ENCODE measurements around the gene GLIPR2. TPM values are rescaled to one million over a fixed set of nuclear protein-coding genes. Genes with fewer than 3 reads are reported as not detected.

GLIPR2 gene
- total RNA-seq, 1 donor, result 38.4 TPM

- no peaks in the 10 kb centered on the region for H3K9me3 ChIP-seq (ENCODE audit: low read depth, low read length)
- no peaks in the 10 kb centered on the region for H4K20me1 ChIP-seq (ENCODE audit: insufficient read depth, low read length)
- H3K4me3 ChIP-seq (ENCODE audit: insufficient read depth, low read length), result no peak overlapping the region
- no peaks in the 10 kb centered on the region for H3K79me2 ChIP-seq (ENCODE audit: insufficient read depth, low read length)
- no peaks in the 10 kb centered on the region for H3K27me3 ChIP-seq (ENCODE audit: insufficient read depth, low read length)
- no peak for TF ChIP-seq CTCF (IDR thresholded peaks at IDR 0.05; ENCODE audit: extremely low read depth, low read depth, low read length)
- peaks cover 6% of the 10 kb centered on the region for H3K36me3 ChIP-seq (ENCODE audit: insufficient read depth, low read length)
- no peak overlapping the region for H3K4me2 ChIP-seq (ENCODE audit: insufficient read depth, low read length)
- peaks cover 66% of the 10 kb centered on the region for H3K4me1 ChIP-seq (ENCODE audit: insufficient read depth, low read length)
- H3K27ac ChIP-seq (ENCODE audit: low read depth, low read length), result peak overlapping the region; percentile 71
- no peak overlapping the region for H2AFZ ChIP-seq (ENCODE audit: low read length)
- DNase-seq (ENCODE audit: insufficient read length, low spot score, missing footprints), result peak; percentile 25
Observed at GRCh38 chr9:36161187-36161586, 24.7 kb downstream of the GLIPR2 start.

GRCh38 chr9:36162211-36162738 lies 25.7 kb downstream of the GLIPR2 start:
- no peak for TF ChIP-seq CTCF (IDR thresholded peaks at IDR 0.05; ENCODE audit: extremely low read depth, low read depth, low read length)
- no peaks in the 10 kb centered on the region for H3K36me3 ChIP-seq (ENCODE audit: insufficient read depth, low read length)
- H3K4me3 ChIP-seq (ENCODE audit: insufficient read depth, low read length), result no peak overlapping the region
- no peaks in the 10 kb centered on the region for H3K27me3 ChIP-seq (ENCODE audit: insufficient read depth, low read length)
- no peak for DNase-seq (ENCODE audit: insufficient read length, low spot score, missing footprints)
- no peak overlapping the region for H2AFZ ChIP-seq (ENCODE audit: low read length)
- no peak overlapping the region for H3K4me2 ChIP-seq (ENCODE audit: insufficient read depth, low read length)
- H3K4me1 ChIP-seq (ENCODE audit: insufficient read depth, low read length), result peaks cover 66% of the 10 kb centered on the region
- H3K79me2 ChIP-seq (ENCODE audit: insufficient read depth, low read length), result no peaks in the 10 kb centered on the region
- no peaks in the 10 kb centered on the region for H3K9me3 ChIP-seq (ENCODE audit: low read depth, low read length)
- H3K27ac ChIP-seq (ENCODE audit: low read depth, low read length), result peak overlapping the region; percentile 78
- H4K20me1 ChIP-seq (ENCODE audit: insufficient read depth, low read length), result no peaks in the 10 kb centered on the region

GRCh38 chr9:36163049-36163785 lies 26.7 kb downstream of the GLIPR2 start:
- no peak for TF ChIP-seq CTCF (IDR thresholded peaks at IDR 0.05; ENCODE audit: extremely low read depth, low read depth, low read length)
- DNase-seq (ENCODE audit: insufficient read length, low spot score, missing footprints), result peak; percentile 82
- Histone ChIP-seq H3K79me2 (ENCODE audit: insufficient read depth, low read length) (no peaks in the 10 kb centered on the region), H3K4me3 (ENCODE audit: insufficient read depth, low read length) (peak overlapping the region; percentile 13), H3K36me3 (ENCODE audit: insufficient read depth, low read length) (no peaks in the 10 kb centered on the region), H4K20me1 (ENCODE audit: insufficient read depth, low read length) (no peaks in the 10 kb centered on the region), H2AFZ (ENCODE audit: low read length) (peak overlapping the region; percentile 35), H3K4me2 (ENCODE audit: insufficient read depth, low read length) (peak overlapping the region; percentile 35), H3K4me1 (ENCODE audit: insufficient read depth, low read length) (peaks cover 66% of the 10 kb centered on the region), H3K9me3 (ENCODE audit: low read depth, low read length) (no peaks in the 10 kb centered on the region), H3K27ac (ENCODE audit: low read depth, low read length) (peak overlapping the region; percentile 78), H3K27me3 (ENCODE audit: insufficient read depth, low read length) (no peaks in the 10 kb centered on the region)

GRCh38 chr9:36163786-36164170 lies 27.2 kb downstream of the GLIPR2 start:
- H3K36me3 ChIP-seq (ENCODE audit: insufficient read depth, low read length), result no peaks in the 10 kb centered on the region
- peak overlapping the region; percentile 13 for H3K4me3 ChIP-seq (ENCODE audit: insufficient read depth, low read length)
- H3K4me1 ChIP-seq (ENCODE audit: insufficient read depth, low read length), result peaks cover 66% of the 10 kb centered on the region
- H3K79me2 ChIP-seq (ENCODE audit: insufficient read depth, low read length), result no peaks in the 10 kb centered on the region
- H2AFZ ChIP-seq (ENCODE audit: low read length), result no peak overlapping the region
- no peaks in the 10 kb centered on the region for H3K9me3 ChIP-seq (ENCODE audit: low read depth, low read length)
- no peaks in the 10 kb centered on the region for H3K27me3 ChIP-seq (ENCODE audit: insufficient read depth, low read length)
- peak; percentile 95 for DNase-seq (ENCODE audit: insufficient read length, low spot score, missing footprints)
- peak overlapping the region; percentile 35 for H3K4me2 ChIP-seq (ENCODE audit: insufficient read depth, low read length)
- no peaks in the 10 kb centered on the region for H4K20me1 ChIP-seq (ENCODE audit: insufficient read depth, low read length)
- TF ChIP-seq CTCF (IDR thresholded peaks at IDR 0.05; ENCODE audit: extremely low read depth, low read depth, low read length), result no peak
- H3K27ac ChIP-seq (ENCODE audit: low read depth, low read length), result peak overlapping the region; percentile 78
